ENCODE data around the gene PTGR2.
A peak's percentile ranks its signal among the peaks of the same experiment; 100 is the strongest.
"Not testable (repeated sequence)": the region's sequence is repeated elsewhere in the genome, so short reads cannot be mapped to it uniquely, and the experiment has no call there.

PTGR2 gene

GRCh38 chr14:73887318-73887616 is 35.6 kb downstream of the PTGR2 start:
- DNase-seq (ENCODE audit: low spot score), result no peak

GRCh38 chr14:73887694-73888459 is 36.2 kb downstream of the PTGR2 start:
- DNase-seq (ENCODE audit: low spot score), result peak; percentile 1

GRCh38 chr14:73888460-73888725 is 36.8 kb downstream of the PTGR2 start:
- DNase-seq (ENCODE audit: low spot score), result no peak

- DNase-seq (ENCODE audit: low spot score), result no peak
Measured at GRCh38 chr14:73888971-73889370, 37.3 kb downstream of the PTGR2 start.

GRCh38 chr14:73889376-73889775 is 37.7 kb downstream of the PTGR2 start:
- no peak for DNase-seq (ENCODE audit: low spot score)

- not testable (repeated sequence) for DNase-seq (ENCODE audit: low spot score)
Measured at GRCh38 chr14:73894180-73894687, 42.6 kb downstream of the PTGR2 start.

GRCh38 chr14:73895939-73896338 is 44.3 kb downstream of the PTGR2 start:
- DNase-seq (ENCODE audit: low spot score), result no peak

- DNase-seq (ENCODE audit: low spot score), result no peak
Measured at GRCh38 chr14:73896521-73896920, 44.9 kb downstream of the PTGR2 start.

- no peak for DNase-seq (ENCODE audit: low spot score)
Measured at GRCh38 chr14:73903028-73903427, 51.4 kb downstream of the PTGR2 start.

- no peak for DNase-seq (ENCODE audit: low spot score)
Measured at GRCh38 chr14:73909681-73910080, 58.0 kb downstream of the PTGR2 start.

GRCh38 chr14:73913256-73913655 is 61.6 kb downstream of the PTGR2 start:
- no peak for DNase-seq (ENCODE audit: low spot score)

- no peak for DNase-seq (ENCODE audit: low spot score)
Measured at GRCh38 chr14:73916324-73916723, 64.7 kb downstream of the PTGR2 start.

GRCh38 chr14:73919457-73919856 is 67.8 kb downstream of the PTGR2 start:
- not testable (repeated sequence) for DNase-seq (ENCODE audit: low spot score)

- DNase-seq (ENCODE audit: low spot score), result no peak
Measured at GRCh38 chr14:73924337-73924736, 72.7 kb downstream of the PTGR2 start.

Data from NAMALWA (cell line).